Testis (tissue), 2 donors: Measurements from ENCODE around the gene SLC25A3.

ENCODE experiments used
- POLR2A ChIP-seq: fragments of 450-650 bp; IDR thresholded peaks from one replicate; pipeline ENCODE4 v1.6.1; 2017; ENCODE audit warnings: antibody characterized with exemption, mild to moderate bottlenecking, moderate library complexity
- TF ChIP-seq, protein P1 (sequence below), 3 experiments: fragments of 450-650 bp in 2 of 3; fragments of 200-600 bp in 1 of 3; sonication (generic) in 1 of 3; IDR thresholded peaks; one replicate each; pipeline ENCODE4 v1.5.1; 2016 to 2019; ENCODE audit warnings: antibody characterized with exemption in 3 of 3, mild to moderate bottlenecking in 2 of 3, moderate library complexity in 1 of 3

DNA sequence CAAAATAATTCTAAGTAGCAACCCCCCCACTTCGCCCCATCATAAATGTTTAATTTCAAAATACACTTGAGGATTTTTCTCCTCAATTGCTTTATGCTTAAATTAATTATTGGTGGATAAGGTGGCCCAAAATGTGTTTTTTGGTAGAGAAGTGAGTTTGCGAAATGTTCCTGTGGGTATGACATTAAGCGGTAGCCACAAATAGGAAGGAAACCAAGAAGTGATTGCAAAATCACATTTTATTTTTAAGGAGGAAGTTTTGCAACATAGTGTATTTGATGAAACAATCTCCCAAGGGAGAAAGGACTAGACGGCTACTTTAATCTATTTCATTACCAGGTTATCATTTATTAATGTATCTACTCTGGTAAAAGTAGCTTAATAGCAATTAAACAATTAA, 25.5 kb downstream of the SLC25A3 start:
- TF ChIP-seq, protein P1, sequence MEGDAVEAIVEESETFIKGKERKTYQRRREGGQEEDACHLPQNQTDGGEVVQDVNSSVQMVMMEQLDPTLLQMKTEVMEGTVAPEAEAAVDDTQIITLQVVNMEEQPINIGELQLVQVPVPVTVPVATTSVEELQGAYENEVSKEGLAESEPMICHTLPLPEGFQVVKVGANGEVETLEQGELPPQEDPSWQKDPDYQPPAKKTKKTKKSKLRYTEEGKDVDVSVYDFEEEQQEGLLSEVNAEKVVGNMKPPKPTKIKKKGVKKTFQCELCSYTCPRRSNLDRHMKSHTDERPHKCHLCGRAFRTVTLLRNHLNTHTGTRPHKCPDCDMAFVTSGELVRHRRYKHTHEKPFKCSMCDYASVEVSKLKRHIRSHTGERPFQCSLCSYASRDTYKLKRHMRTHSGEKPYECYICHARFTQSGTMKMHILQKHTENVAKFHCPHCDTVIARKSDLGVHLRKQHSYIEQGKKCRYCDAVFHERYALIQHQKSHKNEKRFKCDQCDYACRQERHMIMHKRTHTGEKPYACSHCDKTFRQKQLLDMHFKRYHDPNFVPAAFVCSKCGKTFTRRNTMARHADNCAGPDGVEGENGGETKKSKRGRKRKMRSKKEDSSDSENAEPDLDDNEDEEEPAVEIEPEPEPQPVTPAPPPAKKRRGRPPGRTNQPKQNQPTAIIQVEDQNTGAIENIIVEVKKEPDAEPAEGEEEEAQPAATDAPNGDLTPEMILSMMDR (IDR thresholded peaks at IDR 0.05): no peak
- no peak for TF ChIP-seq POLR2A
